ENCODE data around the gene RINL.
A peak's percentile ranks its signal among the peaks of the same experiment; 100 is the strongest.
"Not testable (repeated sequence)": the region's sequence is repeated elsewhere in the genome, so short reads cannot be mapped to it uniquely, and the experiment has no call there.

RINL gene

DNA sequence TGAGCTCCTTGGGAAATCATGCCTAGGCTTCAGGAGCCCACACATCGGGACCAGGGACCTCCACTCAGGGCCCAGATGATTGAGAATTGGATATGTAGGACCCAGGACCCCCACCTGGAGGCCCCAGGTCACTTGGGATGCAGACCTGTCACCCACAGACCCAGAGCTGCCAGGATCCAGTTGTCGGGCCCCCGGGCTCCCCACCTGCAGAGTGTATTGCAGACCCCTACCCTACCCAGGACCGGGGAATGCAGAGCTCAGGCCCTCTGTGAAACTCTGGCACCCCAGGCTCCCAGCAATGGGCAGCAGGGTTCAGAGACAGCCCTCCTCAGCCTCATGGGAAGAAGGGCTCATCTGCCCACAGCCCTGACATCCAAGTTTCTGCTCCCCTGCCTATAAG is 27.5 kb upstream of the RINL start:
- DNase-seq (ENCODE audit: low spot score): no peak

DNA sequence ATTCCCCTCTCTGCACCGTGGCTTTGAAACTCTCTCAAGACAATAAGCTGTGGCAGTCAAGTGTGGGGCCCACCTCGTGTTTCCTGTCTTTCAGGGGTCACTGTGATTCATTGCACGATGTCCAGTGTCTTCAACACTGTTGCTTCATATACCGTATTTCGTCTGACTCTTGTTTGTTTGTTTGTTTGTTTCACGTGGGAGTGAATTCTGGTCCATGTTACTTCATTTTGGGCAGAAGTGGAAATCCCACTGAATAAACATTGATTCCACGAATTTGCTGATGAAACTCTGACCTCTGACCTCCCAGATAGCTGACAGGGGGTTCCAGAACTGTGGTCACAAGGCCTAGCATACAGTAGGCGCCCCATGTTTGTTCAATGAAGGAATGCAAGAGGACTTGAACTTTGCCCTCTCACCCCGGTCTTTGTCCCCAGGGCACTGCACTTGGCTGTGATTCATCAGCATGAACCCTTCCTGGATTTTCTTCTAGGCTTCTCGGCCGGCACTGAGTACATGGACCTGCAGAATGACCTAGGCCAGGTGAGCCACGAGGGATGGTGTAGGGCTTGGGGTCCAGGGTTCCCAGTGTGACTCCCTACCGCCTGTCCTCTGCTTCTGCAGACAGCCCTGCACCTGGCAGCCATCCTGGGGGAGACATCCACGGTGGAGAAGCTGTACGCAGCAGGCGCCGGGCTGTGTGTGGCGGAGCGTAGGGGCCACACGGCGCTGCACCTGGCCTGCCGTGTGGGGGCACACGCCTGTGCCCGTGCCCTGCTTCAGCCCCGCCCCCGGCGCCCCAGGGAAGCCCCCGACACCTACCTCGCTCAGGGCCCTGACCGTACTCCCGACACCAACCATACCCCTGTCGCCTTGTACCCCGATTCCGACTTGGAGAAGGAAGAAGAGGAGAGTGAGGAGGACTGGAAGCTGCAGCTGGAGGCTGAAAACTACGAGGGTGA is 26.8 kb upstream of the RINL start:
- DNase-seq (ENCODE audit: low spot score): no peak

DNA sequence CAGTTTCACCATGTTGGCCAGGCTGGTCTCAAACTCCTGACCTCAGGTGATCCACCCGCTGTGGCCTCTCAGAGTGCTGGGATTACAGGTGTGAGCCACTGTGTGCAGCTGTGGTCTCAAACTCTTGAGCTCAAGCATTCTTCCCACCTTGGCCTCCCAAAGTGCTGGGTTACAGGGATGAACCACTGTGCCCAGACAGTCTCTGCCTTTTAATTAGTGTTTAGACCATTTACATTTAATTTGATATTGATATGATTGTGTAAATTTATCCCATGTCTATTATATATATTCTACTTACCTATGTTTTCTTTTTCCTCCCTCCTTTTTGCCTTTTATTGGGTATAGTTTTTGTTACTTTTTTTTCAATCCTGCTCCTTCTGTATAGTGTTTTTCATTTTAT is 23.6 kb upstream of the RINL start:
- DNase-seq (ENCODE audit: low spot score): no peak

DNA sequence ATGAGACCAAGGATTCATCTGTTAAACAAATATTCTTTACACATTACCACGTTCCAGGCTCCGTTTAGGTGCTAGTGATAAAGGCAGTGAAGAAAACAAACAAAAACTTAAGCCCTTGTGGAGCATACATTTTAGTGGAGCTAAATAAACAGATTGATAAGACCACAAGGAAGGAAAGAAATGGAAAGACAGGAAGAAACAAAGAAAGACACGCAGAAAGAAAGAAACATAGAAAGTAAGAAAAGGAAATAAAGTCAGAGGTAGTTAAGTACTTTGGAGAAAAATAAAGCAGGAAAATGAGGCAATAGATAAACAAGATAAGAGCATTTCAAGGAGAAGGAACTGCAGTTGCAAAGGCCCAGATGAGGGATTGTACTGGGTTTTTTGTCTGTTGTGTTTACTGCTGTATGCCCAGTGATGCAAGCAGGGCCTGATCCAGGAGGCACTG is 22.7 kb upstream of the RINL start:
- DNase-seq (ENCODE audit: low spot score): no peak

DNA sequence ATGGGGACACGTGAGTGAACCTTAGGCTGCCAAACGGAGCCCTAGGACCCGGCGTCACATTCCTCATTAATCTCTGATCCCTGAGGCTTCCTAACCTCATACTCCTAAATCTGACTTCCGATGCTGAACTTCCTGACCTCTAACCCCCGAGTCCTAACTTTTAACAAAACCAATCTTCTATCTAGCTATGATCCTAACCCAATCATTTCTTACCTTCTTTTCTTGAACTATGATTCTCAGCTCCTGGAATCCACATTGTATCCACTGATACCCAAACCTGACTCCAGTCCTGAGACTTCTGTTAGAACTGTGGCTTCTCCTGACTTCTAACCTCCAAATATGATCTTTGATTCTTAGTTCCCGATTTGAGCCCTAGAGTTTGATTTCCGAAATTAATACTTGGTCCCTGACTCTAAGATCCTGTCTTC is 22.1 kb upstream of the RINL start:
- no peak for DNase-seq (ENCODE audit: low spot score)

DNA sequence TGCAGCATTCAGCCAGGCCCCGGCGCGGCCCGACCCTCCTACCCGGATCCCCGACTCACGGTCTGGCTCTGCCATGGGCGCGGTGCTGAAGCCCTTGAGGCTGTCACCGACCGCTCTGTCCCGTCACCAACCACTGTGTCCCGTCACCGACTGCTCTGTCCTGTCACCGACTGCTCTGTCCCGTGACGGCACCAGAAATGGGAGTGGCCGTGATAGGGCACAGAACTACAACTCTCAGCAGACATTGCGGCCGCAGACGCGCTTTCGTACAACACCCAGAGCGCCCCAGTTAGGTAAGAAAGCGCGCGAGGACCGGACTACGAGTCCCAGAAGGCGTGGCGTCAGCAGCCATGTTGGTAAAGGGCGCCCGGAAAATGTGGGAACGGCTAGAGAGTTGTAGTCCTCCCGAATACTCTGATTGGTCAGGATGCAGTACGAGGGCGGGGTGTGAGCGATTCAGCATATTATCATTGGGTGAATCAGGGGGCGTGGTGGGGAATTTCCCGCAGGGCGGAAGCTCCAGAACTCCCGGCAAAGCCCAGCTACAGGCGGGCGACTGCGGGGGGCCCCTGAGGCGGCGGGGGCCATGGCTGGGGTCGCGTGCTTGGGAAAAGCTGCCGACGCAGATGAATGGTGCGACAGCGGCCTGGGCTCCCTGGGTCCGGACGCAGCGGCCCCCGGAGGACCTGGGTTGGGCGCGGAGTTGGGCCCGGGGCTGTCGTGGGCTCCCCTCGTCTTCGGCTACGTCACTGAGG is 21.5 kb upstream of the RINL start, which contains the start of the genes NFKBIB and SIRT2:
NFKBIB (plus strand) TSS at position 523 of the 755 bp plus-strand sequence; CDS start at position 587, 64 bp downstream.
SIRT2 (minus strand) TSS at position 172 of the 755 bp plus-strand sequence; CDS start at position 75, 97 bp downstream.
- DNase-seq (ENCODE audit: low spot score): peak; percentile 100

DNA sequence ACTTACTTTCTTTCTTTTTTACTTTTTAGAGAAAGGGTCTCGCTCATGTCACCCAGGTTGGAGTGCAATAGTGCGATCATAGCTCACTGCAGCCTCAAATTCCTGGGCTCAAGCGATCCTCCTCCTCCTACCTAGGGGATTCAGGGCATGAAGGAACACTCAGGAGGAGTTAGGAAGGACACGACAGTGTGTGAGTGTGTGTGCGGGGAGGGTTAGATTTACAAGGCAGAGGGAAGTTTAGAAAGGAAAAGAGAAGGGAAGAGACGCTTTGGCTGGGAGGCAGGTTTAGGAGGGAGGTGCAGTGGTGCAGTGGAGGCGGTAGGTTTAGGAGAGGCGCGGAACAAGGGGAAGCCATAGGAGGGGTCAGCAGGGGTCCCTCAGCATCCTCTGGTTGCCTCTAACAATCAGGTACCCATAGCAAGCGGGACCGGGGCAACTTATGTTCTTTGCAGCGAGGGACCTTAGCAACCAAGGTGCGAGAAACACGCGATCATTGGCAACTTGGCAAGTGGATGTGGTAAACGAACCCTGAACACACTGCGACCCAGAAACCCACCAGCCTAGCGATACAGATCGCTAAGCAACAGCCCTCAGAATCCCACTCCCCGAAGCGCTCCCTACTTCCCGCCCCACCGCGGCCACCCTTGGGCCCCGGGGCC is 20.8 kb upstream of the RINL start:
- no peak for DNase-seq (ENCODE audit: low spot score)

DNA sequence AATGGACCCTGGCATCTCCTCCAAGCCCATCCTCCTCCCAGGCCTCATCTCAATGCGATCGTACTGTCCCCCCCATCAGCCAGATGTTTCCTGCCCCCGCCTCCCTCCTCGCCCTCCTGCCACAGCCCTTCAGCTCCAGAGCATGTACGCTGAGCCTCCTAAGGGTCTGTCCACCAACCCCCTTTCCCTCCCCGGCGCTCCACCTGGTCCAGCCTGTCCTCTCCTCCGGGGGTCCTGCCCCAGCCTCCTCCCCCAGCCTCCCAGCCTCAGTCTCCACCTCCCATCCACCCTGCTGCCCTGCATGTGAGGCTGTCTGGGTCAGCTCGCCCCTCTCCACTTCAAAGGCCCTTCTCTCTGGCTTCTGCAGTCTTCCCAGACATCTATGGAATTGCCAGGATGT is 16.9 kb upstream of the RINL start:
- DNase-seq (ENCODE audit: low spot score): no peak

DNA sequence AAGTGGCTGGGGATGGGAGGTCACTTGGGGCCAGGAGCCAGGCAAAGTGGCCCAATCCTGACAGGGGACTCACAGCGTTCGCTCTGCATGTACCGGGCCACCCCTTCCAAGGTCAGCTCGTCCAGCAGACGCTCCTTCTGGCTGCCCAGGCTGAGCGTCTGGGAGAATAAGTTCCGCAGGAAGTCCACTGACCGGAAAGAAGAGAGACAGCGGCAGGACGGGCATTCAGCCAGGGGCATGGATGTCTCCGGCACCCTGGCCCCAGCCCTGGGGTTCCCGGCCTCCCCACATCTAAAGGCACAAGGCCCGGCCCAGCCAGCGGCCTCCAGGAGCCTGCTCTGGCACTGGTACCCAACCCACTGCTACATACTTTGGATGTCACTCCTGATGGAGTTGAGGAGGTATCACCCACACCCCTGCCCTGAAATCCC is 15.3 kb upstream of the RINL start:
- no peak for DNase-seq (ENCODE audit: low spot score)

DNA sequence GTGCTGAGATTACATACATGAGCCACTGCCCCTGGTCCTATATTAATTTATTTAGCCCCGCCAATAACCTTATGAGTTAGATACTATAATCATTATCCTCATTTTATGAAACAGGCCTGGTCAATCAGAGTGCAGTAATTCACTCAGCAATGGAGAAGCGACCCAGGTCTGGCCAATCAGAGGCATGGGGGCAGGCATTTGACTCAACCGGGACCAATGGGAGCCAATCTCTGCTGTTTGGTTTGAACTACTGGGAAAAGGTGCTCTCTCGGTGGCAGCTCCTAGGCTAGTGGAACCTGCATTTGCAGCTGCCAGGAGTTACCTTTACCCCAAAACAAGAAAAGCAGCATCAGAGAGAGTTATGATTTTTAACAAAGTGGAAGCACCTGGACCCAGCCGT is 14.8 kb upstream of the RINL start:
- DNase-seq (ENCODE audit: low spot score): no peak

DNA sequence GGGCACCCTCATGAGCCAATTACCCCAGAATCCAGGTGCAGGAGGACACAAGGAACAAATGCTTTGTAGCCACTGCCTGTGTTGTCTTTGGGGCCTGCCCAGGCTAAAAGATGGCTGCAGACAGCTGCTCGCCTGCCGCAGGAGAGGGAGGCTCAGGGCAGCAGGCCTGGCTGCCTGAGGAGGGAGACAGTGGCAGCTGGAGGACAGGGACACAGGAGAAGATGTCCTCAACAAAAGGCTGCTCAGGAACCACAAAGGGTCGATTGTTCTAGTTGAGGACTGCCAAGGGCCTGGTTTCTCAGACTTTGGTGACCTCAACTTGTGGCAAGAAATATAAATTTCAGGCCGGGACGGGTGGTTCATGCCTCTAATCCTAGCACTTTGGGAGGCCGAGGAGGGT is 13.7 kb upstream of the RINL start:
- no peak for DNase-seq (ENCODE audit: low spot score)

DNA sequence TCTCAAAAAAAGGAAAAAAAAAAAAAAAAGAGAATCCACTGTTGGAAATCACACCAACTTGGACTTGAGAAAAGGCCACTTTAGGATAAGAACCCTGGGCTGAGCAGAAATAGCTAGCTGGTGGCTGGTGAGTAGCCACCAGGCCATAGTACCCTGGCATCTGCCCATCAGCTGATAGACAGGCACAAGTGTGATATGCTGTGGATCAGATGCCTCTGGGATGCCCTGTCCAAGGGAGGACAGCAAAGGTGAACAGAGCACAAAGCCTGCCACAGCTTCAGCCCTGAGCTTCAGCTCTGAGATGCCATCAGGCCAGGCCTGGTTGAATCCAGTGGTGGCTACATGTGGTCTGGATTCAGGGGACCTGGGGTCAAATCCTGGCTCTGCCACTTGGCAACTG is 12.6 kb upstream of the RINL start:
- no peak for DNase-seq (ENCODE audit: low spot score)

DNA sequence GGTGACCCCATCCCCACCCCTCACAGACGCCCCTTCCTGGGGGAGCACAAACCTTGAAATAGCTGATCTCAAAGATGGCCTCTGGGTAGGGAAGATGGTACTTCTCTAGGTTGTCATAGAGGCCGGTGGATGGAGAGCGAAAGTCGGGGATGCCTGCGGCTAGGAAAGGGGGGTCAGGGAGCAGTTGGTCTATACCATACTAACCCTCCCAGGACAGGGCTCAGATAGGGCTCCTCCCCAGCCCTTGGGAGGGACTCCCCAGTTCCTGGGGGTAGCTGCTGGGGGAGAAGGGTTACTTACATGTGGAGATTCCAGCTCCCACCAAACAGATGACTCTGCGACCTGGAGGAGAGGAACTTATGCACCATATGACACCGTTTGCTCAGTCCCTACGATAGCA is 11.7 kb upstream of the RINL start:
- no peak for DNase-seq (ENCODE audit: low spot score)

DNA sequence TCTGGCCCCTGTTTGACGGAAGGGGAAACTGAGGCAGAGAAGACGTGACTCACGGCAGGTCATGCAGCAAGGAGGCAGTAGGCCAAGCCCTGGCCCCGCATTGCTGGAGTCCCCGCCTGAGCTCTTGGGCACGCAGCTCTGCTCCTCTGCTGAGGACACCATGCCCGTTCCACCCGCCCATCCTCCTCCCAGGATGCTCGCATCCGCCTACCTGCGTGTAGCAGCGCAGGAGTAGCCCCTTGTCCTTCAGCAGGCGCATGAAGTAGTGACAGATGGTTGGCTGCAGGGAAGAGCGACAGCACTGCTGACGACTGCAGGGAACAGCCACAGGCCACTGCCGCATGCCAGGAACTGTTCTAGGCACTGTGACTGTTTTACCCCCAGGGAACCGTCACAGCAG is 10.8 kb upstream of the RINL start:
- no peak for DNase-seq (ENCODE audit: low spot score)

DNA sequence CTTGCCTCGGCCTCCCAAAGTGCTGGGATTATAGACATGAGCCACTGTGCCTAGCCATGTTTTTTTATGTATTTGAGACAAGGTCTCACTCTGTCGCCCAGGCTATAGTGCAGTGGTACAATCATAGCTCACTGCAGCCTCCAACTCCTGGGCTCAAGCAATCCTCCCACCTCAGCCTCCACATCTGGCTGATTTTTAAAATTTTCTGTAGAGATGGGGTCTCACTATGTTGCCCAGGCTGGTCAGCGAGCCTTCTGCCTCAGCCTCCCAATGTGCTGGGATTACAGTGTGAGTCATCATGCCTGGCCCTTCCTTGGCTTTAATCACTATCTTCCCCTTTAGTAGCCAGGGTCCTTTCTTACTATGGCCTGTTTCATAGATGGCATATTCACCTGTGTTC is 6.6 kb upstream of the RINL start:
- not testable (repeated sequence) for DNase-seq (ENCODE audit: low spot score)

DNA sequence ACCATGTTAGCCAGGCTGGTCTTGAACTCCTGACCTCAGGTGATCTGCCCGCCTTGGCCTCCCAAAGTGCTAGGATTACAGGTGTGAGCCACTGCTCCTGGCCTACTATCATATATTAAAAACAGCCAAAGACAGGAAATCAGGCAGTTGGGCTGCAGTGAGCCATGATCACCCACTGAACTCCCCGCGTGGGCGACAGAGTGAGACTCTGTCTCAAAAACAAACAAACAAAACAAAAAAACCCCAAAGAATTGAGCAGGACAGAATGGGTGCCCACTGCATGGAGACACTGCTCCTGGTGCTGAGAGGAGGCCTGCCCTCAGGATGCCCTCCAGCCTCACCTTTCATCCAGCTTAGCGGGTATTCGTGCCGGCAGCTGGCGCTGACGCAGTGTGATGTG is 5.2 kb upstream of the RINL start:
- DNase-seq (ENCODE audit: low spot score): no peak

DNA sequence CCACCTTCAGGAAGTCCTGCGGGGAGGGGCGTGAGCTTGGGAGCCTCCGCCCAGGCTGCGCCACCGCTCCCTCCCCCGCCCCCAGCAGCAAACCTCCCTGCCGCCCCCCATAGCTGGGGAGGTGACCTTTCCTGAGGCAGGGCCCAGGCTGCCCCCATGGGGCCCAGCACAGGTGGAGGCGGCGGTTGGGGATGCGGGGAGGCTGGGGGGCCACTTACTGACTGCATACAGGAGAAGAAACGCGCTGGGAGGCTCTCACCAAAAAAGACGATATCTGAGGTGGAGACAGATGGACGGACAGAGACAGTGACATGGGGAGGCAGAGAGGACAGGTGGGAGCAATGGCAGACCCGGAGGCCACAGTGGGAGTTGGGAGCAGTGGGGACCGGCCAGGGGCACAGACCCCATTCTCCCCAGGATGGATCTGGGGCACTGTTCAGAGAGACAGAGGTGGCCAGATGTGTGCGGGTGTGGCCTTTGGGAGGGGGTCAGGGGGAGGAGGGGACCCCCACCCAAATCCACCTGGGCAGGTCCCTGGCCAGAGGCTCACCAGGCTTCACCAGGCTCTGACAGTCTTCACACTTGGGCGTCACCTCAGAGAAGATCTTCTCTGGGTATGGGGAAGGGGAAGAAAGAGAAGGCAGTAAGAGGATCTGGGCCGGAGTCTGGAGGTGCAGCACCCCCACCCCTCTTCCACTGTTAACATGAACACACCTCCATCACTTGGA is 3.0 kb upstream of the RINL start:
- no peak for DNase-seq (ENCODE audit: low spot score)

DNA sequence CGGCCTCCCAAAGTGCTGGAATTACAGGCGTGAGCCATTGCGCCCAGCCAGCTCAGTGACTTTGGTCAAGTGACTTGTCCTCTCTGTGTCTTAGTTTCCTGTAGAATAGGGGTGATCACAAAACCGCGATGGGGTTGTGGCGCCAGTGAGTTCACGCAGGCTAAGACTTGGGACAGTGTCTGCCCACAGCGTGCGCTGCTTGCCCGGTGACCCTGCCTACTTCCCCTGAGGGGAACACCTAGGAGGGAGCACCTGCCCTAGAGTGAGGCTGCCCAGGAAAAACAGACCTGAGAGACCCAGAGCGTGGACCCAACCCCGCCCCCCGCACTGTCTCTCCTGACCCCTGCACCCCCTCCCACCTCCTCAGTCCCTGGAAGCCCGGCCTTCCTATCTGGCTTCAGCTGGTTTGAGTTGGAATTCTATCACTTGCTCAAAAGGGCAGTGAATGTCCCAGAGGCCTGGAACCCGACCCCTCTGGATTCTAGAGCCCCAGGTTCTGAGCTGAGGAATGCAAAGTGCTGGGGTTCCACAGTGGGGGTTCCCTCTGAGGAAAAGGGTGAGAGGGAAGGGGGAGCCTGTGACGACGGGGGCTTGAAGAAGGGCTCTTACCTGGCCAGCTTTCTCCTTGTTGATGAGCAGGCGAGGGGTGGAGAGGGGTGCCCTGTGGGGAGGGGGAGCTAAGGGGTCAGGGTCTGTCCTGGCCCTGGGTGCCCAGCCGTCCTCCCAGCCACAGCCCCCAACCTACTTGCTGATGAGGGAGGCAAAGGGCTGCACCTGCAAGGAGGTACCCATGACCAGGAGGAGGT is 2.2 kb upstream of the RINL start:
- DNase-seq (ENCODE audit: low spot score): no peak

DNA sequence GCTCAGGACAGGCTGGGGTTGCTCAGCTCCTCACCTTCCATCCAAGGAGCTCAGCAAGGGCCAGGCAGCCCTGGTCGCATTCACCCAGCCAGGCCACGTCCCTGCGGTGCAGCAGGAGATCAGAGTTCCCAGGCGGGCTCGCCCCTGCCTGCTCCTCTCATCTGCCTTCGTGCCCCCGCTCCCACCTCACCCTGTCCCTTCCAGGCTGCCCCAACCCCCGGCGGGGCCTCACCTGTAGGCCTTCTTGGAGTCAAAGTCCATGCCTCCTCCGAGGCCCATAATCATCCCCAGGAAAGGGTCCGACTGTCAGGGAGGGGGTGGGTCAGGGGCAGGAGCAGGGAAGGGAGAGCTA is 1.3 kb upstream of the RINL start:
- DNase-seq (ENCODE audit: low spot score): no peak

DNA sequence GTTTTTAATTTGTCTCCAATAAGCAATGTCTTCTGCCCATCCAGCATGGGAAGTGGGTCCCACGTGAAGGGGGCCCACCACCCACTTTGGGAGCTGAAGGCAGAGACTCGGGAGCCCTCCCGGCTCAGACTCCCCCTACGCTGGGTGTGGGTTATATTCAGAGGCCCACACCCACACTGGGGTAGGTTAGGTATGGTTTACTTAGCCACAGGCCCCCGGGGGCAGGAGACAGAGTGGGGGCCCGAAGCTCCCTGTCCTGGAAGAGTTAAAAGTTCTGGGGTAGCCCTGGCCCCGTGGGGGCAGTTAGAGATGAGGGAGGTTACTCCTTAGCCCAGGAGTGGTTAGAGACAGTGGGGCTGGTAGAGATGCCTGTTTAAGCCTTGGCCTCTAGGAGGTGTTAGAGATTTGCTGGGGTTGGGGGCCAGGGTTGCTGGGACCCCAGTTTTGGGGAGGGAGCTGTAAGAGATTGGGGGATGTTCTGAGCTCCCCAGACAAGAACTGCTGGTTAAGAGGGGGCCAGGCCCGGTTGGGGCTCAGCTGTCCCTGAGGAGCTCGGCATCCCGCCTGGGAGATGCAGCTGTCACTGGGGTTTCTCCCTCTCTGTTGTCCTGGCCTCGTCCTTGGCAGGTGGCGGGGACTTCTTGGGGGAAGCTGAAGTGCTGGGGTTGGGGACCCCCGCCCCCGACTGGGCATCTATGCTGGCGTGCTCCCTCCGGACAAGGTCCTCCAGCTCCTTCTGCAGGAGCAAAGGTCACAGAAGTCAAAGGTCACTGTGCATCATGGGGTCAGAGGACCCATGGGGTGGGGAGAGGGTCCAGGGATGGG is 712 bp upstream of the RINL start:
- DNase-seq (ENCODE audit: low spot score): no peak
